GM21786 (cell line): ENCODE results near the gene TRH.
"Not testable (repeated sequence)": the region's sequence is repeated elsewhere in the genome, so short reads cannot be mapped to it uniquely, and the experiment has no call there.

Experiments used
- ATAC-seq: cut with Tn5 transposase; IDR thresholded peaks from one replicate; pipeline ENCODE4 v1.9.1; 2021; ENCODE audit not compliant: unreplicated experiment

The TRH gene

GRCh38 chr3:130002666-130003598 lies 28.4 kb downstream of the TRH start:
- not testable (repeated sequence) for ATAC-seq

GRCh38 chr3:130010556-130010955 lies 36.0 kb downstream of the TRH start:
- no peak for ATAC-seq

DNA sequence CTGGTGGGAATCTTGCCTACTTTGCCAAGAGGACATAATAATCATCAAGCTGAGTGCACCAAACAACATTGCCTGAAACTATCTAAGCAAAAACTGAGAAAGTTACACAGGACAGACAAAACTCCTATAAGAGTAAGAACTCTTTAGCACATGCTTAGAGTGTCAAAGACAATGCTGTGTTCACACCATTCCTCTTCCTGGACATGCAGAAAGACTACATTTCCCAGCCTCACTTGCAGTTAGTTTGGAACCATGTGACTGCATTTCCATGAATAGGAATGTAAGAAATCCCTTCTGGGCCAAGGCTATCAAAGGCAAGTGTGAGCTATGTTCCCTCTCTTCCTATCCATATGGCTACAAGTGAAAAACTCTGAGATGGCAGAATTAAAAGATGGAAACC lies 37.6 kb downstream of the TRH start:
- ATAC-seq, result not testable (repeated sequence)

- ATAC-seq, result not testable (repeated sequence)
Observed at GRCh38 chr3:130013246-130013645, 38.7 kb downstream of the TRH start.

- ATAC-seq, result no peak
Observed at GRCh38 chr3:130014526-130014925, 40.0 kb downstream of the TRH start.

GRCh38 chr3:130017661-130018060 lies 43.1 kb downstream of the TRH start:
- not testable (repeated sequence) for ATAC-seq

- ATAC-seq, result not testable (repeated sequence)
Observed at GRCh38 chr3:130026146-130026829, 51.8 kb downstream of the TRH start.

DNA sequence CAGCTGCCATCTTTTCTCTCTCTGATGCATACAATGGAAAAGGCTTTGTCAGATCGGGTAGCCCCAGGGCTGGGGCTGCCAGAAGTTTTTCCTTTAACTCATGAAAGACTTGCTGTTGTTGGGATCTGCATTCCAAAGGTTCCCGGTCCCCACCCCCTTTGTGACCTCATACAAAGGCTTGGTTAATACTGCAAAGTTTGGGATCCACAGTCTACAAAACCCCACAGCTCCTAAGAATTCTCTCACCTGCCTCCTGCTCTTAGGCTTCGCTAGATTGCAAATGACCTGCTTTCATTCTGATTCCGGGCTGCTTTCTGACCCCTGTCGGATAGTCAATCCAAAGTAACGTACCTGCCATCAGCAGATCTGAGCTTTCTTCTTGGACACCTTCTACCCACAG lies 52.9 kb downstream of the TRH start:
- ATAC-seq, result not testable (repeated sequence)
